ENCODE data around the gene TNFSF8.

DNA sequence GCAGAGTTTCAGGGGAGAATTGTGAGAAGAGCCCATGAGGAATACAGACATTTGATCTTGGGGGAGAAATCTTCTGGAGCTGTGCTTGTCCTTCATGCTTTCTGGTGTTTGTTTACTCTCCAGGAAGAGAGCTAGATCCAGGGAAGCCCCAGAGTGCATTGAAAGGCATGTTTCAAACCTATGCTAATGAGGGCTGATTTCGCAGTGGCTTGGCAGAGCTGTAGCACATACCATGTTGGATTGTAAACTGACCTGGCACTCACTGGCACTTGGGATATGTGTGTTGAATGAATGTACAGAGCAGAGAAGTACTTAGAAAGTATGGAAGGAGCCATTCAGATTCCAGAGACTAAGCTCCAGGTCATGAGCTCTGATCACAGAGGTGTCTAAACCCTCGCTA lies 30.9 kb downstream of the TNFSF8 start:
- TF ChIP-seq, protein P1, sequence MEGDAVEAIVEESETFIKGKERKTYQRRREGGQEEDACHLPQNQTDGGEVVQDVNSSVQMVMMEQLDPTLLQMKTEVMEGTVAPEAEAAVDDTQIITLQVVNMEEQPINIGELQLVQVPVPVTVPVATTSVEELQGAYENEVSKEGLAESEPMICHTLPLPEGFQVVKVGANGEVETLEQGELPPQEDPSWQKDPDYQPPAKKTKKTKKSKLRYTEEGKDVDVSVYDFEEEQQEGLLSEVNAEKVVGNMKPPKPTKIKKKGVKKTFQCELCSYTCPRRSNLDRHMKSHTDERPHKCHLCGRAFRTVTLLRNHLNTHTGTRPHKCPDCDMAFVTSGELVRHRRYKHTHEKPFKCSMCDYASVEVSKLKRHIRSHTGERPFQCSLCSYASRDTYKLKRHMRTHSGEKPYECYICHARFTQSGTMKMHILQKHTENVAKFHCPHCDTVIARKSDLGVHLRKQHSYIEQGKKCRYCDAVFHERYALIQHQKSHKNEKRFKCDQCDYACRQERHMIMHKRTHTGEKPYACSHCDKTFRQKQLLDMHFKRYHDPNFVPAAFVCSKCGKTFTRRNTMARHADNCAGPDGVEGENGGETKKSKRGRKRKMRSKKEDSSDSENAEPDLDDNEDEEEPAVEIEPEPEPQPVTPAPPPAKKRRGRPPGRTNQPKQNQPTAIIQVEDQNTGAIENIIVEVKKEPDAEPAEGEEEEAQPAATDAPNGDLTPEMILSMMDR (IDR thresholded peaks at IDR 0.05): no peak
- TF ChIP-seq POLR2A (IDR thresholded peaks at IDR 0.05): no peak

Data from prostate gland (tissue), 2 donors.